Measurements from ENCODE around the gene FGF23.

The FGF23 gene

GRCh38 chr12:4369548-4369947 lies 10.0 kb downstream of the FGF23 start:
- H3K27ac ChIP-seq, result no peak overlapping the region
- no peak for TF ChIP-seq CTCF (conservative IDR thresholded peaks at IDR 0.05)

GRCh38 chr12:4366090-4366489 lies 13.4 kb downstream of the FGF23 start:
- no peak for TF ChIP-seq CTCF (conservative IDR thresholded peaks at IDR 0.05)

GRCh38 chr12:4356041-4356327 lies 23.5 kb downstream of the FGF23 start:
- TF ChIP-seq CTCF (conservative IDR thresholded peaks at IDR 0.05), result peak; percentile 46; the same call in 1 of the 2 replicates
- H3K27ac ChIP-seq, result no peak overlapping the region

More at GRCh38 chr12:4366090-4366489, 13.4 kb downstream of the FGF23 start:
- H3K27ac ChIP-seq, result no peak overlapping the region

- no peak overlapping the region for H3K27ac ChIP-seq
- no peak for TF ChIP-seq CTCF (conservative IDR thresholded peaks at IDR 0.05)
Observed at GRCh38 chr12:4355156-4356040, 24.1 kb downstream of the FGF23 start.

GRCh38 chr12:4353785-4354208 lies 25.7 kb downstream of the FGF23 start:
- H3K27ac ChIP-seq, result no peak overlapping the region
- TF ChIP-seq CTCF (conservative IDR thresholded peaks at IDR 0.05), result peak; percentile 86

GRCh38 chr12:4346931-4347330 lies 32.6 kb downstream of the FGF23 start:
- H3K27ac ChIP-seq, result no peak overlapping the region
- no peak for TF ChIP-seq CTCF (conservative IDR thresholded peaks at IDR 0.05)

- no peak for TF ChIP-seq CTCF (conservative IDR thresholded peaks at IDR 0.05)
- no peak overlapping the region for H3K27ac ChIP-seq
Observed at GRCh38 chr12:4331842-4332241, 47.7 kb downstream of the FGF23 start.
